BLaER1 (cell line): ENCODE measurements around the gene MCUR1.
"Not testable (repeated sequence)": the region's sequence is repeated elsewhere in the genome, so short reads cannot be mapped to it uniquely, and the experiment has no call there.

Source experiments
- H3K27ac ChIP-seq: shearing (Covaris generic); formaldehyde crosslinking; 2 replicates; pipeline ENCODE4 v1.8.1; 2022
- H3K27me3 ChIP-seq: shearing (Covaris generic); formaldehyde crosslinking; 2 replicates; pipeline ENCODE4 v1.8.1; 2022
- H3K36me3 ChIP-seq: shearing (Covaris generic); formaldehyde crosslinking; 2 replicates; pipeline ENCODE4 v1.8.1; 2022
- H3K4me1 ChIP-seq: shearing (Covaris generic); formaldehyde crosslinking; 2 replicates; pipeline ENCODE4 v1.8.1; 2022
- H3K4me2 ChIP-seq: shearing (Covaris generic); formaldehyde crosslinking; 2 replicates; pipeline ENCODE4 v1.8.1; 2022
- H3K4me3 ChIP-seq: shearing (Covaris generic); formaldehyde crosslinking; 2 replicates; pipeline ENCODE4 v1.8.1; 2022
- H3K9ac ChIP-seq: shearing (Covaris generic); formaldehyde crosslinking; 2 replicates; pipeline ENCODE4 v1.8.1; 2022
- H3K9me3 ChIP-seq: shearing (Covaris generic); formaldehyde crosslinking; 2 replicates; pipeline ENCODE4 v1.8.1; 2022
- H4K20me1 ChIP-seq: shearing (Covaris generic); formaldehyde crosslinking; 2 replicates; pipeline ENCODE4 v1.8.1; 2022
- Cebpa-rat ChIP-seq: shearing (Covaris generic); IDR thresholded peaks from 2 replicates; pipeline ENCODE4 v1.8.1; 2022

The MCUR1 gene

DNA sequence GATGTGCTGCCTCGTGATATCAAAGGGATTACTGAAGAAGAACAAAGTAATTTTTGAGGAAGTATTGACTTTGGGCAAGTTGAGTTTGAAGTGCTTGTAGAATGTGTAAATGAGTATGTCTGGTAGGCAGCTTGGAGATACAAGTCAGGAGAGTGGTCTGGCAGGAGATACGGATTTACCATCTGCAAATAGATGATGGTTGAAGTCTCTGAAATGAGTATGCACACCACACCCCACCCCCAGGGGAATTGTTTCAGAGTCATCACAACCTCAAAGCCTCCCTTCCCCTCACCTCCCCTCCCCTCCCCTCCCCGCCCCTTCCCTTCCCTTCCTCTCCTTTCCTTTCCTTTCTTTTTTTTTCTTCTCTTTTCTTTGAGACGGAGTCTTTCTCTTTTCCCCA is 16.4 kb upstream of the MCUR1 start:
- TF ChIP-seq Cebpa-rat: no peak

DNA sequence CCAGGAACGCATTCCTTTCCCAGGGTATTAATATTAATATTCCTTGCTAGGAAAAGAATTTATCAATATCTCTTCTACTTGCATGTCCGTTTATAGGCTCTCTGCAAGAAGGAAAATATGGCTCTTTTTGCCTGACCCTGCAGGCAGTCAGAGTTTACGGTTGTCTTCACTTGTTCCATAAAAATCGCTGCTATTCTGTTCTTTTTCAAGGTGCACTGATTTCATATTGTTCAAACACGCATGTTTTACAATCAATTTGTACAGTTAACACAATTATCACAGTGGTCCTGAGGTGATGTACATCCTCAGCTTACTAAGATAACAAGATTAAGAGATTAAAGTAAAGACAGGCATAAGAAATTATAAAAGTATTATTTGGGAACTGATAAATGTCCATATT is 15.1 kb upstream of the MCUR1 start:
- not testable (repeated sequence) for H3K27me3 ChIP-seq, H3K4me2 ChIP-seq, H4K20me1 ChIP-seq, H3K9ac ChIP-seq, H3K36me3 ChIP-seq, H3K27ac ChIP-seq, H3K4me3 ChIP-seq
- Histone ChIP-seq H3K4me1 (peaks cover 13% of the 10 kb centered on the region), H3K9me3 (peaks cover 12% of the 10 kb centered on the region; the same call in 1 of the 2 replicates)

More for the DNA sequence above, 16.4 kb upstream of the MCUR1 start:
- Histone ChIP-seq H3K4me3 (no peak overlapping the region), H3K4me2 (peak overlapping the region; percentile 36), H3K36me3 (no peaks in the 10 kb centered on the region), H3K27ac (no peak overlapping the region), H3K9ac (no peak overlapping the region), H4K20me1 (no peaks in the 10 kb centered on the region), H3K4me1 (peaks cover 13% of the 10 kb centered on the region), H3K27me3 (no peaks in the 10 kb centered on the region), H3K9me3 (peaks cover 12% of the 10 kb centered on the region; the same call in 1 of the 2 replicates)

DNA sequence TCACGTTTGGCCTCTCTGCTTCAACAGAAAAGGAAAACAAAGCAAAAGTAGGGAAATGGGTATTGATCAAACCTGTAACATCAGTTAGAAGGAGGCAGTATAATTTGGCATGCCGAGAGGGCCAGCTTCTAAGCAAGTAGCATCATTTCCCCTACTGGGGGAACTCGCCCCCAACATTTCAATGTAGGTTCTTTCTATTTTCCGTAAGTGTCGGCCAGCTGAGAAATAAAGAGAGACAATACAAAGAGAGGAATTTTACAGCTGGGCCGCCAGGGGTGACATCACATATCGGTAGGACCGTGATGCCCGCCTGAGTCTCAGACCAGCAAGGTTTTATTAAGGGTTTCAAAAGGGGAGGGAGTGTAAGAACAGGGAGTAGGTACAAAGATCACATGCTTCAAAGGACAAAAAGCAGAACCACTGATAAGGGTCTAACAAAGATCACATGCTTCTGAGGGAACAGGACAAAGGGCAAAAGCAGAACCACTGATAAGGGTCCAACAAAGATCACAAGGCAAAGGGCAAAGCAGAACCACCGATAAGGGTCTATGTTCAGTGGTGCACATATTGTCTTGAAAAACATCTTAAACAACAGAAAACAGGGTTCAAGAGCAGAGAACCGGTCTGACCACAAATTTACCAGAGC is 14.4 kb upstream of the MCUR1 start:
- H3K4me2 ChIP-seq, H3K4me3 ChIP-seq, H3K9ac ChIP-seq, H3K27me3 ChIP-seq, H4K20me1 ChIP-seq, H3K27ac ChIP-seq, H3K36me3 ChIP-seq: not testable (repeated sequence)
- H3K9me3 ChIP-seq: peaks cover 12% of the 10 kb centered on the region; the same call in 1 of the 2 replicates
- peaks cover 13% of the 10 kb centered on the region for H3K4me1 ChIP-seq

DNA sequence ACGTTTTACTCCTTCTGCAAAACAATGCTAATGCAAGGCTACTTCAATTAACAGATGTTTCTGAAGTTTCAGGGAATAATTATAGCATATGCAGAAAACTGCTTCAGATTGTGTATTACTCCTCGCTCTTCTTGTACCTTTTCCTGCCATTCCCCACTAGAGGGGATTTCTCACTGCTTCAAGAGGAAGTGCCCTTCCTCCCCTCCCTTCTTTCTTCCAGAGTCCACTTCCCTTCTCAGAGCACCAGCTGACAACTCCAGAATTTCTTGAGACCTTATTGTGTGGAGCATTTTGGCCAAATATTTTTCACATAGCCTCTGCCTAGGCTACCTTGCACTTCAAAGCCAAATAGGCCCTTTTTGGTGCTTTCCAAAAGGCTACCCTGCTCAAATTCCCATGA is 12.7 kb upstream of the MCUR1 start:
- H3K4me2 ChIP-seq: no peak overlapping the region
- peaks cover 12% of the 10 kb centered on the region; the same call in 1 of the 2 replicates for H3K9me3 ChIP-seq
- no peaks in the 10 kb centered on the region for H3K27me3 ChIP-seq
- no peak overlapping the region for H3K27ac ChIP-seq
- H3K9ac ChIP-seq: no peak overlapping the region
- H4K20me1 ChIP-seq: no peaks in the 10 kb centered on the region
- no peak for TF ChIP-seq Cebpa-rat
- H3K36me3 ChIP-seq: no peaks in the 10 kb centered on the region
- H3K4me1 ChIP-seq: peaks cover 13% of the 10 kb centered on the region
- no peak overlapping the region for H3K4me3 ChIP-seq

DNA sequence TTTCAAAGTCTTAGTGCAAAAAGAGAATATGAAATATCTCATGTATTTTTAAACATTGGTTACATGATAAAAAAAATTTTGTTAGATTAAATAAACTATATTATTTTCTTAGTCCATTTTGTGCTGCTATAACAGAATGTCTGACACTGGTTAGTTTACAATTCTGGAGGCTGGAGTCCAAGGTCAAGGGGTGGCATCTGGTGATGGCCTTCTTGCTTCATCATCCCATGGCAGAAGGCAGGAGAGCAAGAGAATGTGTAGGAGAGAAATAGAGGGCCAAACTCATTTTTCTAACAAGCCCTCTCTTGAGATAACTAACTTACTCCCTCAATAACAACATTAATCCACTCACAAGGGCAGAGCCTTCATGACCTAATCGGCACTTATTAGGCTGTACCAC is 11.5 kb upstream of the MCUR1 start:
- H3K27me3 ChIP-seq: no peaks in the 10 kb centered on the region
- no peak overlapping the region for H3K4me3 ChIP-seq
- no peak overlapping the region for H3K9ac ChIP-seq
- H3K36me3 ChIP-seq: no peaks in the 10 kb centered on the region
- no peak overlapping the region for H3K27ac ChIP-seq
- no peak for TF ChIP-seq Cebpa-rat
- no peaks in the 10 kb centered on the region for H4K20me1 ChIP-seq
- H3K9me3 ChIP-seq: peaks cover 12% of the 10 kb centered on the region; the same call in 1 of the 2 replicates
- no peak overlapping the region for H3K4me2 ChIP-seq
- H3K4me1 ChIP-seq: peaks cover 9% of the 10 kb centered on the region

DNA sequence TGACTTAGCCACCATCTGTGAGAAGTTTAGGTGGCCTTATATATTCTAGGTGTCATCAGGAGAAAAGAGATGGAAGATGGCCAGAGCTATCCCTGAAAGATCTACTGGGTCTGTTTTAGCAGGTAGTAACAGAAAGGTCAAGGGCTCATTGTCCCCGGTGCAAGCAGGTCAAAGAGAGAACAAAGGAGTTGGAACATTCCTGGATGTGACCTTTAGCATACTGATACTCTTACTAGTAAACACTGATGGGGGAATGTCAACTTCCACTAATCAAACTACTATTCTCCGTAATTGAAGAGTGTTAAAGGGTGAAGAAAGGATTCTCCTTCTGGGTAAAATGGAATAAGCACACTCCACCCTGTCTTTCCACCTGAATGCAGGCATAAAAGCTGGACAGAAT is 4.0 kb upstream of the MCUR1 start:
- no peak overlapping the region for H3K9ac ChIP-seq
- no peaks in the 10 kb centered on the region for H3K27me3 ChIP-seq
- H3K4me2 ChIP-seq: no peak overlapping the region
- H3K4me3 ChIP-seq: no peak overlapping the region
- no peaks in the 10 kb centered on the region for H3K36me3 ChIP-seq
- peaks cover 9% of the 10 kb centered on the region for H3K4me1 ChIP-seq
- no peaks in the 10 kb centered on the region for H3K9me3 ChIP-seq
- peaks cover 4% of the 10 kb centered on the region for H4K20me1 ChIP-seq
- H3K27ac ChIP-seq: no peak overlapping the region
- TF ChIP-seq Cebpa-rat: no peak

DNA sequence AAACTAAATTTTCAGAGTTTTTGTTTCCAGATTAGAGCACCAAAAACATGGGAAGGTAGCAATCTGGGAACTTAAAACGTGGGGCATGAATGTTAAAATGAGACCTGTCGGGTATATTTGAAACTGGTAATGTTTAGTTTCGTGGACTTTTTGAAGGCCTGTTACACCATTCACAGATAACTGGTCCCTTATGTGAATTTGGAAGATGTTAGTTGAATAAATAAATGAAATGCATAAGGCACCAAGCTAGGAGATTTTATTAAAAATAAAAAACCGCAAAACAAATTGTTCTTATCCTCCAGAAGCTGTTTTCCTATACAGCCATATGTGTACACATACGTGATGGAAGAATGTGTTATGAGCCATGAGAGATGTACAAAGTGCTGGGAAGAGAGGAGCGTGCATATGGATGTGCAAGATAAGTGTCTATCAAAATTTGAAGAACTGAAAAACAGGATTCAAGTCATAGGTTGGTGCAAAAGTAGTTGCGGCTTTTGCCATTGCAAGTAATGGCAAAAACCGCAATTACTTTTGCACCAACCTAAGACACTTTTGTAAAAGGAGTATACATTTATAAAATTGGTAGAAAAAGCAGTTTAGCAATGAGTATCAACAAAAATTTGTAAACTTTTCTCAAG is 700 bp upstream of the MCUR1 start:
- Histone ChIP-seq H3K27me3 (no peaks in the 10 kb centered on the region), H3K4me3 (peak overlapping the region; percentile 92), H3K9me3 (no peaks in the 10 kb centered on the region), H3K4me1 (peaks cover 30% of the 10 kb centered on the region), H3K4me2 (peak overlapping the region; percentile 87), H3K36me3 (0 out of 2 replicates have a peak, but pooled peaks cover 5% of the 10 kb centered on the region), H3K9ac (peak overlapping the region; percentile 92), H3K27ac (peak overlapping the region; percentile 77), H4K20me1 (peaks cover 35% of the 10 kb centered on the region)
- no peak for TF ChIP-seq Cebpa-rat

DNA sequence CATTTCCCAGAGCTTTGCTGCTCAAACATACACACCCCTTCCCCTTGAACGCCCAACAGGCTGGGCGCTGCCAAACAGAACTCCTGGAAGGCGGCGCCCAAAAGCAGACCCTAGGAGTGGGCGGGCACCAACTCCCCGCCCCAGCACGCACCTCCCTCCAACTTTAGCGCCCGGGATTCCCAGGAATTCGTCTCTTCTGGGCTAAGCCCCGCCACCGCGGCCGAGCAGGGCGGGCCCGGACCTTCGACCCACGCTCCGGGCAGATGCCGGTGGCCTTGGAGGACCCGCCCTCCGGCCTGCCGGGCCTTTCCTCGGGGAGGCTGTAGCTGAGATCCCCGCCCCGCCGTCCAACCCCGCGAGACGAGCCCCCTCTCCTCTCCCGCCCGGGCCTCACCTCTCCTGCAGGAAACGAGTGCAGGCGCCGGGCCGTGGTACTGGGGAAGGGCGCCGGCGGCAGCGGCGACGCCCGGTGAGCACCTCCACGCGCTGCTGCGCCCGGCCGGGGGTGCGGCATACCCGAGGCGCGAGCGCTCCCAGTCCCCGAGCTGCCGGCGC is 659 bp downstream of the MCUR1 start:
- peaks cover 11% of the 10 kb centered on the region; the same call in 1 of the 2 replicates for H3K36me3 ChIP-seq
- H3K4me3 ChIP-seq: peak overlapping the region; percentile 92
- no peak for TF ChIP-seq Cebpa-rat
- H3K27ac ChIP-seq: peak overlapping the region; percentile 95
- H3K4me1 ChIP-seq: peaks cover 34% of the 10 kb centered on the region
- H3K27me3 ChIP-seq: no peaks in the 10 kb centered on the region
- H3K9ac ChIP-seq: peak overlapping the region; percentile 92
- H3K4me2 ChIP-seq: peak overlapping the region; percentile 91
- H3K9me3 ChIP-seq: no peaks in the 10 kb centered on the region
- H4K20me1 ChIP-seq: peaks cover 35% of the 10 kb centered on the region

DNA sequence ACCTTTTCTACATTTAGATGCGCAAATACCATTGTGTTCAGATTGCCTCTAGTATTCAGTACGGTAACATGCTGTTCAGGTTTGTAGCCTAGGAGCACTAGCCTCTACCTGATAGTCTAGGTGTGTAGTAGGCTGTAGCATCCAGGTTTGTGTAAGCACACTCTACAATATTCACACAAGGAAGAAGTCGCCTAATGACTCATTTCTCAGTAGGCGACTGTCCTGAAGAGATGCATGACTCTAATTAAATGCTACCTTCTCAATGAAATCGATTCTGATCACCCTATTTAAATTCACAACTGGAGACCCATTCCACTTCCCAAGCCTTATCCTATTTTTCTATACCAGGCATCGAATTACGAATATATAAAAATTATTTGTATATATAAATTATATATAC is 1.3 kb downstream of the MCUR1 start:
- Histone ChIP-seq H3K27me3 (no peaks in the 10 kb centered on the region), H3K27ac (no peak overlapping the region), H3K9me3 (no peaks in the 10 kb centered on the region), H3K9ac (peak overlapping the region; percentile 92), H3K4me3 (peak overlapping the region; percentile 92), H3K4me2 (peak overlapping the region; percentile 91), H3K36me3 (peaks cover 16% of the 10 kb centered on the region), H4K20me1 (peaks cover 37% of the 10 kb centered on the region), H3K4me1 (peaks cover 34% of the 10 kb centered on the region)
- no peak for TF ChIP-seq Cebpa-rat

DNA sequence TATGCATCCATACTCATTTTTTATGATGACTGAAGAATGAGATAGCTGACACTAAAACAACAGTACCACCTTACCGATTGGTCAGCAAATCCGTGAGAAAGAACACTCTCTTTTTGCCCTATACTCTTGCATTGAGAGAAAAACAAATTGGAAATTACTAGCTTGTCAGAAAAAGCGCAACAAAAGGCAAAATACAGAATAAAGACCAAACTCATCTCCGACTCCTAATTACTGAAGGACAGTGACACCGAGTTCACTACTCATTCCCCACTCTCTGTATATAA is 2.1 kb downstream of the MCUR1 start:
- no peak for TF ChIP-seq Cebpa-rat
- no peak overlapping the region for H3K9ac ChIP-seq
- peaks cover 43% of the 10 kb centered on the region for H4K20me1 ChIP-seq
- peaks cover 23% of the 10 kb centered on the region for H3K36me3 ChIP-seq
- H3K4me1 ChIP-seq: peaks cover 34% of the 10 kb centered on the region
- H3K9me3 ChIP-seq: no peaks in the 10 kb centered on the region
- no peak overlapping the region for H3K27ac ChIP-seq
- H3K4me2 ChIP-seq: peak overlapping the region; percentile 91
- H3K4me3 ChIP-seq: no peak overlapping the region
- H3K27me3 ChIP-seq: no peaks in the 10 kb centered on the region
